OCI-LY3 (cell line): ENCODE data around the gene MRPL16.

Experiments
- CTCF ChIP-seq: fragments of 200-600, 300-600 bp; sonication (generic); IDR thresholded peaks from 2 replicates; pipeline ENCODE4 v1.5.1; 2014; ENCODE audit warnings: antibody characterized with exemption, low read length, low read depth
- EZH2phosphoT487 ChIP-seq: fragments of 200-600 bp; shearing (Covaris generic); IDR thresholded peaks from 2 replicates; pipeline ENCODE4 v1.6.1; 2018; ENCODE audit warnings: antibody characterized with exemption, mixed run types, low read depth

- TF ChIP-seq CTCF, result no peak
- no peak for TF ChIP-seq EZH2phosphoT487
Measured at GRCh38 chr11:59771605-59772004, 39.0 kb downstream of the MRPL16 start.
